Gastrocnemius medialis (tissue), 4 donors: ENCODE measurements around the gene IMP4.

Experiments
- POLR2A ChIP-seq, 2 donors: fragments of 450-650 bp; IDR thresholded peaks; one replicate each; pipeline ENCODE4 v1.6.1; 2017; ENCODE audit warnings: antibody characterized with exemption in 2 of 2, mild to moderate bottlenecking in 2 of 2, moderate library complexity in 2 of 2
- TF ChIP-seq, protein P1 (sequence below), 5 experiments: fragments of 450-650 bp in 3 of 5; fragments of 200-600 bp in 2 of 5; sonication (generic) in 2 of 5; IDR thresholded peaks in 4 of 5; conservative IDR thresholded peaks in 1 of 5; 1 replicate in 4 of 5; 2 replicates in 1 of 5; pipeline ENCODE4 v1.5.1; 2016 to 2019; ENCODE audit warnings: antibody characterized with exemption in 5 of 5, mild to moderate bottlenecking in 3 of 5, moderate library complexity in 3 of 5

DNA sequence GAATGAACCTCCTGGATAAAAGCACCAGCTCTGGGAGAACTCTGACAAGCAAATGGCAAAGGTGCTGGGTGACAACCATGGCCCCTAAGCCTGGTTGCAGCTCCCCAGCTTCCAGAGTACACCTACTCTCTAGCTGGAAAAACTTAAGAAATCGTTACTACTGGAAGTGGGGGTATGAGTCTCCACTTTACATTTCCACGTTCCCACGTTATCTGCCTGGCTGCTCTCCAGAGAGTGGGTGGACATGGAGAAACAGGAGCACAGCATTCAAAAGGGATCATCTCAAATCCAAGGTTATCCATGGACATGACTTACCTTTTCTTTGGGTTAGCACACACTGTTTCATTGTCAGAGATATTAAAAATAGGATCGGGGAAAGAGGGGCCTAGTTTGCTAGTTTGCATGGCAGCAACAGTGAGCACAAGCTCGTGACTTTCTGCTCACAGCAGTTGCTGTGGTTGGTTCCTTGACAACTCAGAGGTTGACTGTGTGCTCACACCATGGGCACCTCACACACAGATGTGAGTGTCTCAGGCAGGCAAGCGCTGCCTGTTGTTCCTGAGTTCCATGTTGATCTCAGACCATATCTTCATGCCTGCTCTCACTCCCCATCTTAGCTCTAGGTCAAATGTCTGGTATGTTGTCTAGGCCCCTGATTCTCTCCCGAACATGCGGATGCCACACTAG, 45.7 kb downstream of the IMP4 start:
- no peak for TF ChIP-seq POLR2A (IDR thresholded peaks at IDR 0.05)
- TF ChIP-seq, protein P1, sequence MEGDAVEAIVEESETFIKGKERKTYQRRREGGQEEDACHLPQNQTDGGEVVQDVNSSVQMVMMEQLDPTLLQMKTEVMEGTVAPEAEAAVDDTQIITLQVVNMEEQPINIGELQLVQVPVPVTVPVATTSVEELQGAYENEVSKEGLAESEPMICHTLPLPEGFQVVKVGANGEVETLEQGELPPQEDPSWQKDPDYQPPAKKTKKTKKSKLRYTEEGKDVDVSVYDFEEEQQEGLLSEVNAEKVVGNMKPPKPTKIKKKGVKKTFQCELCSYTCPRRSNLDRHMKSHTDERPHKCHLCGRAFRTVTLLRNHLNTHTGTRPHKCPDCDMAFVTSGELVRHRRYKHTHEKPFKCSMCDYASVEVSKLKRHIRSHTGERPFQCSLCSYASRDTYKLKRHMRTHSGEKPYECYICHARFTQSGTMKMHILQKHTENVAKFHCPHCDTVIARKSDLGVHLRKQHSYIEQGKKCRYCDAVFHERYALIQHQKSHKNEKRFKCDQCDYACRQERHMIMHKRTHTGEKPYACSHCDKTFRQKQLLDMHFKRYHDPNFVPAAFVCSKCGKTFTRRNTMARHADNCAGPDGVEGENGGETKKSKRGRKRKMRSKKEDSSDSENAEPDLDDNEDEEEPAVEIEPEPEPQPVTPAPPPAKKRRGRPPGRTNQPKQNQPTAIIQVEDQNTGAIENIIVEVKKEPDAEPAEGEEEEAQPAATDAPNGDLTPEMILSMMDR (IDR thresholded peaks at IDR 0.05 in 4 of 5, conservative IDR thresholded peaks at IDR 0.05 in 1 of 5): no peak
